B cell (primary cell): ENCODE measurements around the gene GPHN. TPM values are rescaled to one million over a fixed set of nuclear protein-coding genes. Genes with fewer than 3 reads are reported as not detected.

Experiments
- ATAC-seq: fragments of 200-7000 bp; cut with Tn5 transposase; one replicate; pipeline ENCODE4 v1.10.0; 2021; ENCODE audit warnings: low read depth, mild to moderate bottlenecking, moderate number of reproducible peaks, moderate library complexity
- CTCF ChIA-PET: fragments of 350-600 bp; sonication (Branson Sonifier 250); formaldehyde crosslinking; loops from one replicate; lab custom pipeline; 2021; ENCODE audit warnings: antibody characterized with exemption, inconsistent platforms; lab: Charles Lee
- POLR2A ChIA-PET: fragments of 350-600 bp; sonication (Branson Sonifier 250); formaldehyde crosslinking; loops from one replicate; lab custom pipeline; 2021; ENCODE audit warnings: antibody characterized with exemption; lab: Charles Lee
- DNase-seq: peaks from one replicate; pipeline ENCODE4 v3.0.0; 2013
- H2AFZ ChIP-seq: 2 replicates; pipeline ENCODE4 v1.6.1; 2012; ENCODE audit warnings: mild to moderate bottlenecking, low read depth, low read length; ENCODE audit not compliant: insufficient read depth, poor library complexity, severe bottlenecking
- H3K27ac ChIP-seq, 2 donors: 1 replicate in 1 of 2; 2 replicates in 1 of 2; pipeline ENCODE4 v1.5.1; 2012 to 2013; ENCODE audit warnings: low read length in 2 of 2, mild to moderate bottlenecking in 2 of 2, moderate library complexity in 1 of 2
- H3K27me3 ChIP-seq, 4 experiments: fragments of 200-600 bp in 1 of 4; sonication (generic) in 1 of 4; replicated peaks in 1 of 4; 1 replicate in 2 of 4; 2 replicates in 2 of 4; pipeline versions ENCODE4 v1.6.1 to v1.7.0; 2013 to 2016; ENCODE audit warnings: low read length in 3 of 4, mild to moderate bottlenecking in 2 of 4, mixed read lengths in 1 of 4, moderate library complexity in 1 of 4; ENCODE audit not compliant: insufficient read depth in 4 of 4, control insufficient read depth in 3 of 4; ENCODE audit errors: control extremely low read depth in 1 of 4
- H3K36me3 ChIP-seq, 2 experiments: replicated peaks in 1 of 2; 1 replicate in 1 of 2; 2 replicates in 1 of 2; pipeline versions ENCODE4 v1.6.1 to v1.7.1; 2013; ENCODE audit warnings: low read length in 1 of 2; ENCODE audit not compliant: insufficient read depth in 2 of 2, control insufficient read depth in 1 of 2; ENCODE audit errors: control extremely low read depth in 1 of 2, extremely low read depth in 1 of 2
- H3K4me1 ChIP-seq, 2 donors: fragments of 200-600 bp in 1 of 2; sonication (generic) in 1 of 2; 1 replicate in 1 of 2; 2 replicates in 1 of 2; pipeline versions ENCODE4 v1.5.1 to v1.6.1; 2013 to 2017; ENCODE audit warnings: low read length in 2 of 2; ENCODE audit not compliant: control insufficient read depth in 2 of 2, insufficient read depth in 2 of 2
- H3K4me2 ChIP-seq: replicated peaks from 2 replicates; pipeline ENCODE3; 2012; ENCODE audit warnings: mild to moderate bottlenecking, low read depth, low read length; ENCODE audit not compliant: poor library complexity, severe bottlenecking
- H3K4me3 ChIP-seq, 5 experiments: fragments of 200-600 bp in 1 of 5; sonication (generic) in 1 of 5; 1 replicate in 3 of 5; 2 replicates in 2 of 5; pipeline versions ENCODE4 v1.5.1 to v1.7.0; 2011 to 2016; ENCODE audit warnings: low read length in 4 of 5, mild to moderate bottlenecking in 4 of 5, low read depth in 2 of 5, control low read depth in 1 of 5, moderate library complexity in 1 of 5; ENCODE audit not compliant: insufficient read depth in 1 of 5; ENCODE audit errors: control extremely low read depth in 1 of 5, extremely low read depth in 1 of 5
- H3K79me2 ChIP-seq: fragments of 200-600 bp; sonication (generic); one replicate; pipeline ENCODE4 v1.6.0; 2016; ENCODE audit warnings: low read length; ENCODE audit not compliant: control insufficient read depth, insufficient read depth
- H3K9ac ChIP-seq: fragments of 200-600 bp; sonication (generic); 2 replicates; pipeline ENCODE4 v1.6.1; 2017; ENCODE audit warnings: mild to moderate bottlenecking, low read length, moderate library complexity
- H3K9me3 ChIP-seq, 3 donors: one replicate each; pipeline versions ENCODE4 v1.6.1 to v1.7.1; 2013; ENCODE audit warnings: low read length in 2 of 3; ENCODE audit not compliant: control insufficient read depth in 2 of 3, insufficient read depth in 1 of 3; ENCODE audit errors: control extremely low read depth in 1 of 3
- H4K20me1 ChIP-seq: 2 replicates; pipeline ENCODE4 v1.6.0; 2012; ENCODE audit warnings: mild to moderate bottlenecking, low read length; ENCODE audit not compliant: insufficient read depth, control insufficient read depth, poor library complexity, severe bottlenecking
- H3K27ac Mint-ChIP-seq: one replicate; pipeline ENCODE4 v1.8.0; 2021; ENCODE audit warnings: mixed read lengths
- H3K27me3 Mint-ChIP-seq: one replicate; pipeline ENCODE4 v1.8.0; 2021; ENCODE audit warnings: mixed read lengths
- H3K4me1 Mint-ChIP-seq: one replicate; pipeline ENCODE4 v1.8.0; 2021; ENCODE audit warnings: mixed read lengths
- H3K4me3 Mint-ChIP-seq: one replicate; pipeline ENCODE4 v1.8.0; 2021; ENCODE audit warnings: mixed read lengths
- H3K9me3 Mint-ChIP-seq: one replicate; pipeline ENCODE4 v1.8.0; 2022; ENCODE audit warnings: mixed read lengths; ENCODE audit not compliant: insufficient read depth
- EZH2 ChIP-seq: IDR thresholded peaks from 2 replicates; pipeline ENCODE4 v1.6.1; 2012; ENCODE audit warnings: borderline replicate concordance, low read depth, mild to moderate bottlenecking, moderate library complexity, low read length; ENCODE audit not compliant: insufficient read depth, poor library complexity, severe bottlenecking
- WGBS: methylation state at CpG from one replicate; pipeline ENCODE4 v1.1.5; 2013; ENCODE audit warnings: missing lambda C conversion rate; ENCODE audit not compliant: insufficient coverage; 5-methylcytosine and 5-hydroxymethylcytosine counted together
- intact Hi-C: fragments of 100-400 bp; cut with micrococcal nuclease; formaldehyde crosslinking; loops from one replicate; pipeline ENCODE4 v1.10.0; 2022
- polyA plus RNA-seq: library from polyadenylated mRNA; depleted of rRNA; stranded (reverse); fragments of >200 nt; gene quantifications from 2 replicates; pipeline ENCODE4 v1.2.3, GENCODE V29; 2012
- total RNA-seq, 2 donors: library from RNA; stranded (reverse); fragments of 120-200 nt in 1 of 2; gene quantifications; 1 replicate in 1 of 2; 2 replicates in 1 of 2; pipeline versions ENCODE4 v1.2.3 to v1.2.4, GENCODE V29; 2013 to 2022
- TF ChIP-seq, protein P1 (sequence below): fragments of 200-600 bp; IDR thresholded peaks from one replicate; pipeline ENCODE4 v1.8.0; 2022; ENCODE audit warnings: antibody characterized with exemption, mild to moderate bottlenecking

GPHN gene
- total and polyA plus RNA-seq, 2 donors (not counting 1 experiment from before 2014, with no cell fraction given), result 3.4 to 18.0 TPM

DNA sequence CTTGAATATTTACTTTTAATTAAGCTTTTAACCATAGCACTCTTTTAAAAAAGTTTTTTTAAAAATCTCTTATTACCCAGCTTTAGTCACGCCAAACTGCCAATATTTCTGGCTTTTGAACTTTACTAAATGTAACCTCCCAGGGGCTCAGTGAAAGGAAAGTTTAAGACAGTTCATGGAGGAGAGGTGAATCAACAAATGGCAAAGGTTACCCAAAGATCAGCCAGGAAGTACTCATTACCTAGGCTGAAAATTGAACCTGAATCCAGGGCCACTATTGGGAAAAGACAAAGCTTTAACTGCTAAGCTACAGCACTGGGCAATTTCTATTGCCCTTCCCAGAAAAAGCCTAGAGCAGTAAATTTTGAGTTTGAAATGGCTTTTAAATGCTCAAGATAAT lies 282.2 kb downstream of the GPHN start:
- H3K4me3 ChIP-seq, result no peak overlapping the region
- DNase-seq (no peak), ATAC-seq (no peak)
- Mint-ChIP-seq H3K4me3 (no peak overlapping the region), H3K27me3 (no peaks in the 10 kb centered on the region), H3K4me1 (no peaks in the 10 kb centered on the region), H3K27ac (no peak overlapping the region), H3K9me3 (peaks cover 4% of the 10 kb centered on the region)
- no peak overlapping the region for H3K9ac ChIP-seq
- TF ChIP-seq, protein P1, sequence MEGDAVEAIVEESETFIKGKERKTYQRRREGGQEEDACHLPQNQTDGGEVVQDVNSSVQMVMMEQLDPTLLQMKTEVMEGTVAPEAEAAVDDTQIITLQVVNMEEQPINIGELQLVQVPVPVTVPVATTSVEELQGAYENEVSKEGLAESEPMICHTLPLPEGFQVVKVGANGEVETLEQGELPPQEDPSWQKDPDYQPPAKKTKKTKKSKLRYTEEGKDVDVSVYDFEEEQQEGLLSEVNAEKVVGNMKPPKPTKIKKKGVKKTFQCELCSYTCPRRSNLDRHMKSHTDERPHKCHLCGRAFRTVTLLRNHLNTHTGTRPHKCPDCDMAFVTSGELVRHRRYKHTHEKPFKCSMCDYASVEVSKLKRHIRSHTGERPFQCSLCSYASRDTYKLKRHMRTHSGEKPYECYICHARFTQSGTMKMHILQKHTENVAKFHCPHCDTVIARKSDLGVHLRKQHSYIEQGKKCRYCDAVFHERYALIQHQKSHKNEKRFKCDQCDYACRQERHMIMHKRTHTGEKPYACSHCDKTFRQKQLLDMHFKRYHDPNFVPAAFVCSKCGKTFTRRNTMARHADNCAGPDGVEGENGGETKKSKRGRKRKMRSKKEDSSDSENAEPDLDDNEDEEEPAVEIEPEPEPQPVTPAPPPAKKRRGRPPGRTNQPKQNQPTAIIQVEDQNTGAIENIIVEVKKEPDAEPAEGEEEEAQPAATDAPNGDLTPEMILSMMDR, result no peak
- TF ChIP-seq EZH2, result no peak
- H3K36me3 ChIP-seq, result no peaks in the 10 kb centered on the region
- intact Hi-C loops, result no loop called here
- no peaks in the 10 kb centered on the region for H3K4me1 ChIP-seq
- no peaks in the 10 kb centered on the region for H3K27me3 ChIP-seq
- H3K79me2 ChIP-seq, result no peaks in the 10 kb centered on the region
- no peaks in the 10 kb centered on the region for H4K20me1 ChIP-seq
- no peak overlapping the region for H3K4me2 ChIP-seq
- CTCF ChIA-PET, result no interaction called here
- peaks cover 0 to 10% (median 8%) of the 10 kb centered on the region in 3 donors for H3K9me3 ChIP-seq
- H2AFZ ChIP-seq, result no peak overlapping the region
- POLR2A ChIA-PET, result no interaction called here
- no peak overlapping the region for H3K27ac ChIP-seq
- WGBS, result no CpG with 5 or more reads among the region's 1 CpG

DNA sequence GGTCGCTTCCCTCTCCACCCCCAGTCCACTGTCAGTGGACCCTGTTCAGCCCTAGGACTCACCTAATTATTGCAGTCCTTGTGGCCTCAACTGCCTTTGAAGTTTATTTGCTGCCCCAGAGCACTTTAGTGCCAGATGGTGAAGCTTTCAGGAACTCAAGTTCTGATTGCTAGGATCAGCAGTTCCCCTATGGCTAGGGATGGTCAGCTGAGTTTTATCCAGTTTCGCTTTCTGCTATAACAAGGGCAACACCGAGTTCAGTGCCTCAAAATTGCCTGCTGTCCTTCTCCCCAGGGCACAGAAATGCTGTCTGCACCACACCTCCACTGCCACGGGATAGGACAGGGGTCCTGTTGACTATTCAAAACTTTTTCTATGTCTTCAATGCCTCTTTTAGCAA lies 295.0 kb downstream of the GPHN start:
- Mint-ChIP-seq H3K27ac (no peak overlapping the region), H3K27me3 (no peaks in the 10 kb centered on the region), H3K9me3 (peaks cover 17% of the 10 kb centered on the region), H3K4me1 (no peaks in the 10 kb centered on the region), H3K4me3 (no peak overlapping the region)
- peaks cover 0 to 29% (median 15%) of the 10 kb centered on the region in 3 donors for H3K9me3 ChIP-seq
- 100% methylated on average over 3 of the region's 4 CpGs for WGBS
- H3K27me3 ChIP-seq, result no peaks in the 10 kb centered on the region
- POLR2A ChIA-PET, result no interaction called here
- no peak overlapping the region for H2AFZ ChIP-seq
- H4K20me1 ChIP-seq, result no peaks in the 10 kb centered on the region
- H3K36me3 ChIP-seq, result no peaks in the 10 kb centered on the region
- CTCF ChIA-PET, result no interaction called here
- no peak for ATAC-seq
- H3K79me2 ChIP-seq, result no peaks in the 10 kb centered on the region
- H3K27ac ChIP-seq, result no peak overlapping the region
- H3K4me3 ChIP-seq, result no peak overlapping the region
- H3K4me2 ChIP-seq, result no peak overlapping the region
- H3K4me1 ChIP-seq, result no peaks in the 10 kb centered on the region
- no peak for DNase-seq
- TF ChIP-seq, protein P1, result no peak
- TF ChIP-seq EZH2, result no peak
- no peak overlapping the region for H3K9ac ChIP-seq
- intact Hi-C loops, result no loop called here
